Measurements from ENCODE around the gene BAIAP2. TPM values are rescaled to one million over a fixed set of nuclear protein-coding genes. Genes with fewer than 3 reads are reported as not detected.

The BAIAP2 gene
- total RNA-seq, 1 experiment from 2014 or later, result 57.7 TPM

DNA sequence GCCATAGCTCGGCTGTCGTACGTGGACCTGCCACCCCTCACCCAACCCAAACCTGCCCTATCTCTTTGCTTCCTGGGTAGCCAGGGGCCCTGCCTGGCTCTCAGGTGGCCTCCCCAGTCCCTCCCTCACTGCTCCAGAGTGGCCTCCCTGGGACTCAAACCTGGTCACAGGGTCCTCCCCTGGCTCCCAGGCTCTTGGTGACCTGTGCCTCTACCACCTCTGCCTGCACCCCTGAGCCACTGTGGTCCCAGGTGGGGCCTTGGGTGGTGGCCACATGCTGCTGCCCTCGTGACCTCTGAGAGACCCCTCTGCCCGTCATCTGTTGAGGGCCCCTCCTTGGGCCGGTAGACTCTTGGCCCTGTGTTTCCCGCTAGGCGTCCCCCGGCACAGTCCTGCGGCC is 65.7 kb downstream of the BAIAP2 start:
- intact Hi-C loops (cut with micrococcal nuclease; ENCODE audit: unreplicated experiment), result loop anchor here (2.0 to 5.0 kb wide), 2 partner anchors 78 to 112 kb away; no protein-coding TSS in a partner anchor
- H3K4me1 Mint-ChIP-seq (ENCODE audit: low read depth, unreplicated experiment), result no peaks in the 10 kb centered on the region
- ChIA-PET CTCF (no interaction called here), POLR2A (no interaction called here)
- TF ChIP-seq, protein P1, sequence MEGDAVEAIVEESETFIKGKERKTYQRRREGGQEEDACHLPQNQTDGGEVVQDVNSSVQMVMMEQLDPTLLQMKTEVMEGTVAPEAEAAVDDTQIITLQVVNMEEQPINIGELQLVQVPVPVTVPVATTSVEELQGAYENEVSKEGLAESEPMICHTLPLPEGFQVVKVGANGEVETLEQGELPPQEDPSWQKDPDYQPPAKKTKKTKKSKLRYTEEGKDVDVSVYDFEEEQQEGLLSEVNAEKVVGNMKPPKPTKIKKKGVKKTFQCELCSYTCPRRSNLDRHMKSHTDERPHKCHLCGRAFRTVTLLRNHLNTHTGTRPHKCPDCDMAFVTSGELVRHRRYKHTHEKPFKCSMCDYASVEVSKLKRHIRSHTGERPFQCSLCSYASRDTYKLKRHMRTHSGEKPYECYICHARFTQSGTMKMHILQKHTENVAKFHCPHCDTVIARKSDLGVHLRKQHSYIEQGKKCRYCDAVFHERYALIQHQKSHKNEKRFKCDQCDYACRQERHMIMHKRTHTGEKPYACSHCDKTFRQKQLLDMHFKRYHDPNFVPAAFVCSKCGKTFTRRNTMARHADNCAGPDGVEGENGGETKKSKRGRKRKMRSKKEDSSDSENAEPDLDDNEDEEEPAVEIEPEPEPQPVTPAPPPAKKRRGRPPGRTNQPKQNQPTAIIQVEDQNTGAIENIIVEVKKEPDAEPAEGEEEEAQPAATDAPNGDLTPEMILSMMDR (IDR thresholded peaks at IDR 0.05; ENCODE audit: insufficient read depth in 1 of 2, low read depth in 1 of 2, low read length in 1 of 2, severe bottlenecking in 1 of 2, unreplicated experiment in 1 of 2), result no peak
- H3K9me3 Mint-ChIP-seq (ENCODE audit: unreplicated experiment), result no peaks in the 10 kb centered on the region
- no peak for DNase-seq
- H3K4me3 Mint-ChIP-seq (ENCODE audit: unreplicated experiment), result no peak overlapping the region
- Histone ChIP-seq H3K9me3 (no peaks in the 10 kb centered on the region), H3K36me3 (ENCODE audit: control insufficient read depth, insufficient read depth, low read length) (0 out of 2 replicates have a peak, but pooled peaks cover 1% of the 10 kb centered on the region), H3K4me1 (no peaks in the 10 kb centered on the region; the same call in 1 of the 2 replicates), H3K27me3 (replicated peaks; ENCODE audit: control insufficient read depth, insufficient read depth, low read length) (no peaks in the 10 kb centered on the region), H3K4me3 (ENCODE audit: low read depth, low read length) (no peak overlapping the region)
- no peaks in the 10 kb centered on the region for H3K27me3 Mint-ChIP-seq (ENCODE audit: insufficient read depth, unreplicated experiment)
- peaks cover 29% of the 10 kb centered on the region for H3K36me3 Mint-ChIP-seq (ENCODE audit: insufficient read depth, unreplicated experiment)
- H3K27ac Mint-ChIP-seq (ENCODE audit: unreplicated experiment), result peak overlapping the region; percentile 59
- BruUV-seq (replicated peaks), result no TSS peak

DNA sequence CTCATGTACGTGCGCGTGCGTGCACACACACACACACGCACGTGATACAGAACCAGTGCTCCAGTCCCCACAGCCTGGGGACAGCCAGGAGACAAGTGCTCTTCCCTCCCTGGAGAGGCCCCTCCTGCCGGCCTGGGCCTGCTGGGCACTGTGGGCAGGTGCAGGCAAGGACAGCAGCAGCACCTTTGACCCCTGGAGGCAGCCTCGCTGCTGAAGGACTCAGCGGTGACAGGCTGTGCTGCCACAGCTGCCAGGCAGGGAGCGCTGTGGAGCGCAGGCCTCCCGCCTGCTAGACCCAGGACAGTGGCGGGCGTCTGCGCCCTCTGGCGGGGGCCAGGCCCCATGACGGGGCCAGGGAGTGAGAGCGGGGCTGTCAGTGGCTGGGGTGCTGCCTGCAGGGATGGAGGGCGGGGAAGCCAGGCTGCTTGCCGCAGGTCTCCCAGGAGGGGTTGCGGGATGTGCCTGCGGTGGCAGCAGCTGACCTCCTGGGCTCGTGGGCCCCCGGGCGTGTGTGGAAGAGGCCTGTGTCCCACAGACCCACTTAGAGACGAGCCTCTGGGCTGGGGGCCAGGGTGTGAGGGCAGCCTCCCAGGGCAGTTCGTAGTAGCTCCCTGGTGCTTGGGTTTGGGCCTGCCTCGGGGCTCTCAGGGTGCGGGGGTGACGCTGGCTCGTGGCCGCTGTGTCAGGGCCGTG is 66.8 kb downstream of the BAIAP2 start:
- H3K27me3 ChIP-seq (replicated peaks; ENCODE audit: control insufficient read depth, insufficient read depth, low read length), result no peaks in the 10 kb centered on the region
- no peak overlapping the region for H3K4me3 ChIP-seq (ENCODE audit: low read depth, low read length)
- Mint-ChIP-seq H3K36me3 (ENCODE audit: insufficient read depth, unreplicated experiment) (peaks cover 29% of the 10 kb centered on the region), H3K9me3 (ENCODE audit: unreplicated experiment) (no peaks in the 10 kb centered on the region), H3K4me1 (ENCODE audit: low read depth, unreplicated experiment) (no peaks in the 10 kb centered on the region), H3K4me3 (ENCODE audit: unreplicated experiment) (no peak overlapping the region), H3K27ac (ENCODE audit: unreplicated experiment) (peak overlapping the region; percentile 59), H3K27me3 (ENCODE audit: insufficient read depth, unreplicated experiment) (no peaks in the 10 kb centered on the region)
- TF ChIP-seq, protein P1 (IDR thresholded peaks at IDR 0.05; ENCODE audit: insufficient read depth in 1 of 2, low read depth in 1 of 2, low read length in 1 of 2, severe bottlenecking in 1 of 2, unreplicated experiment in 1 of 2), result peak; percentile 99 to 100
- intact Hi-C loops (cut with micrococcal nuclease; ENCODE audit: unreplicated experiment), result loop anchor here (2.0 to 5.0 kb wide), 2 partner anchors 79 to 113 kb away; no protein-coding TSS in a partner anchor
- CTCF ChIA-PET, result interaction anchor here (0.6 to 1.1 kb wide), 6 partner anchors 26 to 121 kb away, joined by 3 to 5 read pairs (median 3); partner anchors contain the start of gene CEP131
- no TSS peak for BruUV-seq (replicated peaks)
- H3K4me1 ChIP-seq, result no peaks in the 10 kb centered on the region; the same call in 1 of the 2 replicates
- POLR2A ChIA-PET, result no interaction called here
- 0 out of 2 replicates have a peak, but pooled peaks cover 1% of the 10 kb centered on the region for H3K36me3 ChIP-seq (ENCODE audit: control insufficient read depth, insufficient read depth, low read length)
- peak; percentile 88 to 94 for DNase-seq
- H3K9me3 ChIP-seq, result no peaks in the 10 kb centered on the region

DNA sequence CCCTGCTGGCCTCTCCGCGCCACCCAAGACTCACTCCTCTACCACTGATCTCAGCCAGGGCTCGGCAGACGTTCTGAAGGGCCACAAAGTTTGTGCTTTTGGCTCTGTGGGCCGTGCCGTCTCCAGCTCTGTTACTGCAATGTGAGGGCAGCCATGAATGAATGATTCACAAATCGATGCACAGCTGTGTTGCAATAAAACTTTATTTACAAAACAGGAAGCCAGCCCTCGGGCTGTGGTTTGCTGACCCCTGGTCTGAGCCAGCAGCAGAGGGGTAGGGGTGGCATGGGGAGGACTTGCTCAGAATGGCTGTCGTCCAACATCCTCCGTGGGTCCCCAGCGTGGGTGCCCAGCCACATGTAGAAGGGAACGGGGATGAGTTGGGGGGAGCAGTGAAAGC is 67.4 kb downstream of the BAIAP2 start:
- no peak overlapping the region for H3K4me3 ChIP-seq (ENCODE audit: low read depth, low read length)
- H3K27me3 Mint-ChIP-seq (ENCODE audit: insufficient read depth, unreplicated experiment), result no peaks in the 10 kb centered on the region
- CTCF ChIA-PET, result interaction anchor here (0.8 to 1.1 kb wide), 3 partner anchors 14 to 112 kb away, joined by 3 read pairs; no protein-coding TSS in a partner anchor
- no TSS peak for BruUV-seq (replicated peaks)
- no peaks in the 10 kb centered on the region for H3K4me1 ChIP-seq
- peaks cover 29% of the 10 kb centered on the region for H3K36me3 Mint-ChIP-seq (ENCODE audit: insufficient read depth, unreplicated experiment)
- no peaks in the 10 kb centered on the region for H3K27me3 ChIP-seq (replicated peaks; ENCODE audit: control insufficient read depth, insufficient read depth, low read length)
- TF ChIP-seq, protein P1 (IDR thresholded peaks at IDR 0.05; ENCODE audit: insufficient read depth in 1 of 2, low read depth in 1 of 2, low read length in 1 of 2, severe bottlenecking in 1 of 2, unreplicated experiment in 1 of 2), result no peak
- no peaks in the 10 kb centered on the region for H3K9me3 ChIP-seq
- 0 out of 2 replicates have a peak, but pooled peaks cover 1% of the 10 kb centered on the region for H3K36me3 ChIP-seq (ENCODE audit: control insufficient read depth, insufficient read depth, low read length)
- intact Hi-C loops (cut with micrococcal nuclease; ENCODE audit: unreplicated experiment), result loop anchor here (5.0 kb wide), 1 partner anchor 80 kb away; no protein-coding TSS in a partner anchor
- no peaks in the 10 kb centered on the region for H3K9me3 Mint-ChIP-seq (ENCODE audit: unreplicated experiment)
- no peak for DNase-seq
- no peak overlapping the region for H3K4me3 Mint-ChIP-seq (ENCODE audit: unreplicated experiment)
- H3K27ac Mint-ChIP-seq (ENCODE audit: unreplicated experiment), result no peak overlapping the region
- POLR2A ChIA-PET, result no interaction called here
- no peaks in the 10 kb centered on the region for H3K4me1 Mint-ChIP-seq (ENCODE audit: low read depth, unreplicated experiment)

Data from Caco-2 (cell line).